SK-N-SH (cell line): ENCODE measurements around the gene UCN2.

Source experiments
- ELF1 ChIP-seq: IDR thresholded peaks from 2 replicates; pipeline ENCODE4 v1.4.0; 2012
- EP300 ChIP-seq, 2 experiments: IDR thresholded peaks; 2 replicates each; pipeline versions ENCODE4 v1.4.0 to v1.6.1; 2012; ENCODE audit warnings: borderline replicate concordance in 1 of 2, low read depth in 1 of 2, low read length in 1 of 2
- FOSL2 ChIP-seq: IDR thresholded peaks from 2 replicates; pipeline ENCODE4 v1.4.0; 2012; ENCODE audit warnings: low read depth, mild to moderate bottlenecking, moderate library complexity, borderline replicate concordance
- JUND ChIP-seq: IDR thresholded peaks from 2 replicates; pipeline ENCODE4 v1.4.0; 2012
- NRF1 ChIP-seq: IDR thresholded peaks from 2 replicates; pipeline ENCODE4 v1.6.1; 2012; ENCODE audit warnings: low read depth, mild to moderate bottlenecking, low read length
- POLR2AphosphoS5 ChIP-seq: IDR thresholded peaks from 2 replicates; pipeline ENCODE4 v1.6.1; 2012; ENCODE audit warnings: low read depth, low read length
- RAD21 ChIP-seq: IDR thresholded peaks from 2 replicates; pipeline ENCODE4 v1.6.1; 2012; ENCODE audit warnings: mild to moderate bottlenecking, low read length
- SMC3 ChIP-seq: IDR thresholded peaks from 2 replicates; pipeline ENCODE4 v1.6.1; 2012; ENCODE audit warnings: low read depth, low read length, improper control_type of control experiment
- TF ChIP-seq, protein P1 (sequence below): fragments of 200-600 bp; sonication (generic); IDR thresholded peaks from 2 replicates; pipeline ENCODE4 v1.6.1; 2017; ENCODE audit warnings: antibody characterized with exemption, mild to moderate bottlenecking, moderate library complexity

DNA sequence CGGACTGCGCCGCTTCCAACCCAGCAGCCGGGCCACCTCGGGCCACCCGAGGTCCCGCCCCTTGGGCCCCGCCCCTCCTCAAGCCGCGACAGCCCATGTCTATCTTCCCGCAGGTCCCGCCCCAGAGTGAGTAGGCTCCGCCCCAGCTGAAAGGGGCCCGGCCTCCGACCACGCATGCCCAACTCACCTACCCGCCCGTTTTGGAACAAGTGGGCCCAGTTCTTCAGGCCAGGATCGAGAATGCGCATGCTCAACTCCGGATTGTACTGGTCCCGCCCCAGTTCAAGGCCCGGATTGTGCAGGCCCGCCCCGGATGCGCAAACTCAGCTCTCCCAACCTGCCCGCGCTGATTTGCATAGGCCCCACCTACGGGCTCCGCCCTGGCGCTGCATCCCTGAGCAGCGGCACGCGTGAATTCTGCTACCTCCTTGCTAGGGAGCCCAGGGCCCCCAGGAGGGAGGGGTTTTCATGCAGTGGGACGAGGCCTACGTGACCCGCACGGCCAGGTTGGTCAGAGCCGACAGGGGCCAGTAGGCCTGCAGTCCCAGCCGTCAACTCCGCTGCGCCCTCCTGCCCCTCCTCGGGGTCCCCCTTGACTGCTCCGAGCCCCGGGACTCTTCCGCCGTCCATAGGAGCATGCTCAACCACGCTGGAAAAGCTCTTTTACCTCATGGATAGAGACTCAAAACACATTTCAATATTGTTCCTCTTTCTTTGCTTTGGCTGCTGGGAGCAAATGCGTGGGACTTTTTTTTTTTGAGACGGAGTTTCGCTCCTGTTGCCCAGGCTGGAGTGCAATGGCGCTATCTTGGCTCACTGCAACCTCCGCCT, 6.6 kb downstream of the UCN2 start, which contains the start of gene PFKFB4:
- TF ChIP-seq SMC3, result no peak
- TF ChIP-seq POLR2AphosphoS5, result no peak; the same call in 1 of the 2 replicates
- TF ChIP-seq, protein P1, sequence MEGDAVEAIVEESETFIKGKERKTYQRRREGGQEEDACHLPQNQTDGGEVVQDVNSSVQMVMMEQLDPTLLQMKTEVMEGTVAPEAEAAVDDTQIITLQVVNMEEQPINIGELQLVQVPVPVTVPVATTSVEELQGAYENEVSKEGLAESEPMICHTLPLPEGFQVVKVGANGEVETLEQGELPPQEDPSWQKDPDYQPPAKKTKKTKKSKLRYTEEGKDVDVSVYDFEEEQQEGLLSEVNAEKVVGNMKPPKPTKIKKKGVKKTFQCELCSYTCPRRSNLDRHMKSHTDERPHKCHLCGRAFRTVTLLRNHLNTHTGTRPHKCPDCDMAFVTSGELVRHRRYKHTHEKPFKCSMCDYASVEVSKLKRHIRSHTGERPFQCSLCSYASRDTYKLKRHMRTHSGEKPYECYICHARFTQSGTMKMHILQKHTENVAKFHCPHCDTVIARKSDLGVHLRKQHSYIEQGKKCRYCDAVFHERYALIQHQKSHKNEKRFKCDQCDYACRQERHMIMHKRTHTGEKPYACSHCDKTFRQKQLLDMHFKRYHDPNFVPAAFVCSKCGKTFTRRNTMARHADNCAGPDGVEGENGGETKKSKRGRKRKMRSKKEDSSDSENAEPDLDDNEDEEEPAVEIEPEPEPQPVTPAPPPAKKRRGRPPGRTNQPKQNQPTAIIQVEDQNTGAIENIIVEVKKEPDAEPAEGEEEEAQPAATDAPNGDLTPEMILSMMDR, result no peak
- TF ChIP-seq EP300 (IDR thresholded peaks at IDR 0.05; ENCODE audit: borderline replicate concordance in 1 of 2, low read depth in 1 of 2, low read length in 1 of 2), result no peak
- no peak for TF ChIP-seq ELF1
- TF ChIP-seq JUND, result no peak
- peak; percentile 98 for TF ChIP-seq NRF1
- TF ChIP-seq RAD21, result no peak
- TF ChIP-seq FOSL2, result no peak
